Measurements from ENCODE around the gene HSP90AA1. TPM values are rescaled to one million over a fixed set of nuclear protein-coding genes. Genes with fewer than 3 reads are reported as not detected.
"Not testable (repeated sequence)": the region's sequence is repeated elsewhere in the genome, so short reads cannot be mapped to it uniquely, and the experiment has no call there.

HSP90AA1 gene
- total and polyA plus RNA-seq, 5 donors = 381 to 731 (median 504) TPM

GRCh38 chr14:102066041-102066451 is 20.8 kb downstream of the HSP90AA1 start:
- H3K27ac ChIP-seq (ENCODE audit: low read length) = no peak overlapping the region
- ATAC-seq = no peak
- WGBS = 85% methylated on average over 12 of the region's 12 CpGs
- no peaks in the 10 kb centered on the region for H3K4me1 ChIP-seq (ENCODE audit: control insufficient read depth, insufficient read depth, low read length)
- no peak for DNase-seq
- H3K9me3 ChIP-seq (ENCODE audit: control insufficient read depth, low read length) = no peaks in the 10 kb centered on the region
- intact Hi-C loops (cut with DNase I) = no loop called here
- H3K27me3 ChIP-seq (ENCODE audit: control insufficient read depth, insufficient read depth) = no peaks in the 10 kb centered on the region
- no peak overlapping the region for H3K4me3 ChIP-seq (ENCODE audit: low read length)

- not testable (repeated sequence) for DNase-seq; H3K27me3 ChIP-seq (ENCODE audit: control insufficient read depth, insufficient read depth); H3K4me3 ChIP-seq (ENCODE audit: low read length); H3K4me1 ChIP-seq (ENCODE audit: control insufficient read depth, insufficient read depth, low read length); ATAC-seq; H3K9me3 ChIP-seq (ENCODE audit: control insufficient read depth, low read length); H3K27ac ChIP-seq (ENCODE audit: low read length)
- intact Hi-C loops (cut with DNase I) = loop anchor here in 1 of 4 donors (5.0 kb wide), 1 partner anchor 33 kb away; no protein-coding TSS in a partner anchor
- 90% methylated on average over 8 of the region's 8 CpGs for WGBS
Observed at GRCh38 chr14:102064590-102064989, 22.3 kb downstream of the HSP90AA1 start.

GRCh38 chr14:102063808-102064429 is 22.9 kb downstream of the HSP90AA1 start:
- Histone ChIP-seq H3K27ac (ENCODE audit: low read length) (no peak overlapping the region), H3K9me3 (ENCODE audit: control insufficient read depth, low read length) (no peaks in the 10 kb centered on the region), H3K4me1 (ENCODE audit: control insufficient read depth, insufficient read depth, low read length) (no peaks in the 10 kb centered on the region), H3K27me3 (ENCODE audit: control insufficient read depth, insufficient read depth) (no peaks in the 10 kb centered on the region), H3K4me3 (ENCODE audit: low read length) (no peak overlapping the region)
- peak in 1 of 2 donors; percentile 17 for ATAC-seq
- intact Hi-C loops (cut with DNase I) = loop anchor here in 2 of 4 donors (2.0 to 5.0 kb wide), 2 partner anchors 33 to 35 kb away; no protein-coding TSS in a partner anchor
- 68% methylated on average over 14 of the region's 14 CpGs for WGBS
- no peak for DNase-seq

- Histone ChIP-seq H3K9me3 (ENCODE audit: control insufficient read depth, low read length) (no peaks in the 10 kb centered on the region), H3K4me1 (ENCODE audit: control insufficient read depth, insufficient read depth, low read length) (no peaks in the 10 kb centered on the region), H3K27ac (ENCODE audit: low read length) (no peak overlapping the region), H3K4me3 (ENCODE audit: low read length) (no peak overlapping the region), H3K27me3 (ENCODE audit: control insufficient read depth, insufficient read depth) (no peaks in the 10 kb centered on the region)
- DNase-seq = peak; percentile 90 to 96 (median 95)
- intact Hi-C loops (cut with DNase I) = loop anchor here in 2 of 4 donors (2.0 to 5.0 kb wide), 2 partner anchors 34 to 36 kb away; no protein-coding TSS in a partner anchor
- WGBS = 22% methylated on average over 26 of the region's 26 CpGs
- ATAC-seq = peak; percentile 96
Observed at GRCh38 chr14:102063109-102063807, 23.6 kb downstream of the HSP90AA1 start.

- intact Hi-C loops (cut with DNase I) = no loop called here
- H3K9me3 ChIP-seq (ENCODE audit: control insufficient read depth, low read length) = no peaks in the 10 kb centered on the region
- H3K4me3 ChIP-seq (ENCODE audit: low read length) = no peak overlapping the region
- no peaks in the 10 kb centered on the region for H3K27me3 ChIP-seq (ENCODE audit: control insufficient read depth, insufficient read depth)
- DNase-seq (no peak), ATAC-seq (no peak)
- H3K4me1 ChIP-seq (ENCODE audit: control insufficient read depth, insufficient read depth, low read length) = no peaks in the 10 kb centered on the region
- WGBS = 65% methylated on average over 5 of the region's 5 CpGs
- no peak overlapping the region for H3K27ac ChIP-seq (ENCODE audit: low read length)
Observed at GRCh38 chr14:102058961-102059360, 27.9 kb downstream of the HSP90AA1 start.

GRCh38 chr14:102058146-102058545 is 28.7 kb downstream of the HSP90AA1 start:
- intact Hi-C loops (cut with DNase I) = no loop called here
- Histone ChIP-seq H3K27ac (ENCODE audit: low read length) (no peak overlapping the region), H3K9me3 (ENCODE audit: control insufficient read depth, low read length) (no peaks in the 10 kb centered on the region), H3K4me3 (ENCODE audit: low read length) (no peak overlapping the region), H3K27me3 (ENCODE audit: control insufficient read depth, insufficient read depth) (no peaks in the 10 kb centered on the region), H3K4me1 (ENCODE audit: control insufficient read depth, insufficient read depth, low read length) (no peaks in the 10 kb centered on the region)
- DNase-seq (no peak), ATAC-seq (no peak)
- WGBS = 58% methylated on average over 7 of the region's 7 CpGs

GRCh38 chr14:102057480-102058114 is 29.2 kb downstream of the HSP90AA1 start:
- no peak for ATAC-seq
- DNase-seq = no peak
- no peak overlapping the region for H3K4me3 ChIP-seq (ENCODE audit: low read length)
- H3K4me1 ChIP-seq (ENCODE audit: control insufficient read depth, insufficient read depth, low read length) = no peaks in the 10 kb centered on the region
- no peak overlapping the region for H3K27ac ChIP-seq (ENCODE audit: low read length)
- no peaks in the 10 kb centered on the region for H3K27me3 ChIP-seq (ENCODE audit: control insufficient read depth, insufficient read depth)
- no peaks in the 10 kb centered on the region for H3K9me3 ChIP-seq (ENCODE audit: control insufficient read depth, low read length)
- intact Hi-C loops (cut with DNase I) = no loop called here
- 46% methylated on average over 10 of the region's 10 CpGs for WGBS

- intact Hi-C loops (cut with DNase I) = no loop called here
- peak in 1 of 2 donors; percentile 29 for ATAC-seq
- WGBS = 89% methylated on average over 31 of the region's 31 CpGs
Observed at GRCh38 chr14:102056694-102057442, 30.0 kb downstream of the HSP90AA1 start.

GRCh38 chr14:102055181-102055901 is 31.5 kb downstream of the HSP90AA1 start:
- intact Hi-C loops (cut with DNase I) = no loop called here
- DNase-seq (peak in 1 of 3 donors; percentile 29), ATAC-seq (peak in 1 of 2 donors; percentile 4)
- WGBS = 83% methylated on average over 24 of the region's 24 CpGs
- Histone ChIP-seq H3K27ac (ENCODE audit: low read length) (no peak overlapping the region), H3K4me1 (ENCODE audit: control insufficient read depth, insufficient read depth, low read length) (no peaks in the 10 kb centered on the region), H3K9me3 (ENCODE audit: control insufficient read depth, low read length) (no peaks in the 10 kb centered on the region), H3K27me3 (ENCODE audit: control insufficient read depth, insufficient read depth) (no peaks in the 10 kb centered on the region), H3K4me3 (ENCODE audit: low read length) (no peak overlapping the region)

More at GRCh38 chr14:102056694-102057442, 30.0 kb downstream of the HSP90AA1 start:
- no peak for DNase-seq
- H3K4me1 ChIP-seq (ENCODE audit: control insufficient read depth, insufficient read depth, low read length) = no peaks in the 10 kb centered on the region
- no peaks in the 10 kb centered on the region for H3K9me3 ChIP-seq (ENCODE audit: control insufficient read depth, low read length)
- H3K4me3 ChIP-seq (ENCODE audit: low read length) = no peak overlapping the region
- H3K27me3 ChIP-seq (ENCODE audit: control insufficient read depth, insufficient read depth) = no peaks in the 10 kb centered on the region
- no peak overlapping the region for H3K27ac ChIP-seq (ENCODE audit: low read length)

- Histone ChIP-seq H3K4me1 (ENCODE audit: control insufficient read depth, insufficient read depth, low read length) (no peaks in the 10 kb centered on the region), H3K27me3 (ENCODE audit: control insufficient read depth, insufficient read depth) (no peaks in the 10 kb centered on the region), H3K27ac (ENCODE audit: low read length) (no peak overlapping the region), H3K4me3 (ENCODE audit: low read length) (no peak overlapping the region), H3K9me3 (ENCODE audit: control insufficient read depth, low read length) (no peaks in the 10 kb centered on the region)
- 86% methylated on average over 10 of the region's 10 CpGs for WGBS
- intact Hi-C loops (cut with DNase I) = no loop called here
- ATAC-seq (no peak), DNase-seq (no peak)
Observed at GRCh38 chr14:102052522-102052921, 34.3 kb downstream of the HSP90AA1 start.

All from right cardiac atrium (tissue), 5 donors.